A673 (cell line): ENCODE measurements around the gene TTC28.

Experiments used
- CTCF ChIP-seq: fragments of 300-800, 200-600 bp; sonication (generic); conservative IDR thresholded peaks from 2 replicates; pipeline ENCODE4 v1.5.1; 2017; ENCODE audit warnings: low read depth, mild to moderate bottlenecking, antibody characterized with exemption, low read length, moderate library complexity, mixed read lengths
- EZH2 ChIP-seq: fragments of 200-600 bp; sonication (generic); IDR thresholded peaks from 2 replicates; pipeline ENCODE4 v1.6.1; 2017; ENCODE audit warnings: borderline replicate concordance, low read depth, mild to moderate bottlenecking, mixed read lengths, antibody characterized with exemption, low read length; ENCODE audit not compliant: poor library complexity, severe bottlenecking

DNA sequence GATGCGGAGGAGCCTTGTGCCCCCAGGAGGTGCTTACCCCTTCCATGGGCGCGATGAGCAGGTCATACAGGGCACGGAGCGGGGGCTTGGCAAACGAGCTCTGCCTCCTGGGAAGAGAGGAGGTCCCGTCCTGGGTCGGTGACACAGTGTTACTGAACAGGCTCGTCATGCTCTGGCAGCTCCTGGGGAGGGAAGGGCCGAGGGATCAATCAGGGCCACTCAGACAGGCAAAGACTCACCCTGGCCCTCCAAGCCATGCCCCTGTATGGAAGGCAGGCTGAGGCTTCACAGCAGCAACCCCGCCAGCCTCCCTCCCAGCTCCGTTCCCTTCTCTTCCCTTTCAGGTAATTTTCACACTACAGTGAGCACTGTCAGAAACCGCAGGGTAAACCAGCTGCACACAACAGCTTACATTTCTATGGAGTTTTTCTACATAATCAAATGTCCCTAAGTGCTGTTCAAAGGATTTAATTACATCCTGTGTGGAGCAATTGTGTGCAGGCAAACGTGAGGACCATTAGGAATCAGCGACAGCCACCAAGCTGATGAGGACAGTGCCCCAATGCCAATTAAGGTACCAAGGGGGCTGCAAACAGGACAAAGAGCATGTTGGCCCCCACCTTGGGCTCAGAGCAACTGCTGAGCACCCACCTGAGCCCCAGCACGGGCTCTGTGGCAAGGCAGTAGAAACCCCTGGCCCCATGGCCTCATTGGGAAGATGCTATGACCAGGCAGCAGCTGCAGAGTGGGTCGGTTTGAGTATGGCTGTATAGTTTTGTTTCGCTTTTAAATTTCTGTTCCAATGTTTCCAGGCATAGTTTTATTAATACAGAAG, 665.2 kb downstream of the TTC28 start:
- TF ChIP-seq CTCF (no peak), EZH2 (no peak)
